Stimulated activated CD4-positive, alpha-beta T cell treated with anti-CD3 and anti-CD28 coated beads, TNF-alpha, amount 100 ng/mL, for 24 hours (primary cell): ENCODE data around the gene HLA-DPB1.

Source experiments
- DNase-seq, 3 experiments: peaks; one replicate each; pipeline ENCODE4 v3.0.0-alpha.2; 2020; ENCODE audit warnings: low read depth in 3 of 3

The HLA-DPB1 gene

GRCh38 chr6:33136310-33136900 lies 60.6 kb downstream of the HLA-DPB1 start:
- DNase-seq, result no peak
